PC-3 (cell line): ENCODE measurements around the gene UBE2E1.

ENCODE experiments used
- EZH2 ChIP-seq: fragments of 300-600 bp; sonication (generic); IDR thresholded peaks from one replicate; pipeline ENCODE4 v1.6.1; 2017; ENCODE audit warnings: antibody characterized with exemption, mild to moderate bottlenecking, low read length; ENCODE audit not compliant: unreplicated experiment
- TF ChIP-seq, protein P1 (sequence below): fragments of 300-600 bp; sonication (generic); conservative IDR thresholded peaks from 2 replicates; pipeline ENCODE4 v1.5.1; 2017; ENCODE audit warnings: antibody characterized with exemption, low read depth, mild to moderate bottlenecking, low read length

DNA sequence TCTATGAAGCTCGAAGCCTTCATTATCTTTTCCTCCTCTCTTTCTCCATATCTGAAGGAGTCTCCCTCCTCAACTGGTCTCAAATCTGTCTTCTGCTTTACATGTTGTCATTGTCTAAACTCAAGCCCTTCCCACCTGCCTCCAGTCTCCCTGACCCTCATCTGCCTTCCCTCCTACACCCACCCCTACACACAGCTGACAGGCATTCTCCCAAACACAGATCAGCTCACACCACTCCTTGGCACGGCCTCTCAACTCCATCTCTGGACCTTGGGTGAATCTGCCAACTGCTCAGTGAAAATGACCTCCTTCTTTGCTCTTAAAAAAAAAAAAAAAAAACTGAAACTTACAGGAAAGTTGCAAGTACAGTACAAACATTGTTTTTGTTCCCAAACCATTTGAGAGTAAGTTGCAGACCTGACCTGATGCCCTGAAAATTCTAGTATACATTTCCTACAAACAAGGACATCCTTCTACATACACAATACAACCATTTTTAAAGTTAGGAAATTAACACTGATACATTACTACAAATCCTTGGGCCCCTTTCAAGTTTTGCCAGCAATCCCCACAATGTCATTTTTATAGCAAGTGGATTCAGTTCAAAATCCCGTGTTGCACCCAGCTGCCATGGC is 49.4 kb upstream of the UBE2E1 start:
- TF ChIP-seq, protein P1, sequence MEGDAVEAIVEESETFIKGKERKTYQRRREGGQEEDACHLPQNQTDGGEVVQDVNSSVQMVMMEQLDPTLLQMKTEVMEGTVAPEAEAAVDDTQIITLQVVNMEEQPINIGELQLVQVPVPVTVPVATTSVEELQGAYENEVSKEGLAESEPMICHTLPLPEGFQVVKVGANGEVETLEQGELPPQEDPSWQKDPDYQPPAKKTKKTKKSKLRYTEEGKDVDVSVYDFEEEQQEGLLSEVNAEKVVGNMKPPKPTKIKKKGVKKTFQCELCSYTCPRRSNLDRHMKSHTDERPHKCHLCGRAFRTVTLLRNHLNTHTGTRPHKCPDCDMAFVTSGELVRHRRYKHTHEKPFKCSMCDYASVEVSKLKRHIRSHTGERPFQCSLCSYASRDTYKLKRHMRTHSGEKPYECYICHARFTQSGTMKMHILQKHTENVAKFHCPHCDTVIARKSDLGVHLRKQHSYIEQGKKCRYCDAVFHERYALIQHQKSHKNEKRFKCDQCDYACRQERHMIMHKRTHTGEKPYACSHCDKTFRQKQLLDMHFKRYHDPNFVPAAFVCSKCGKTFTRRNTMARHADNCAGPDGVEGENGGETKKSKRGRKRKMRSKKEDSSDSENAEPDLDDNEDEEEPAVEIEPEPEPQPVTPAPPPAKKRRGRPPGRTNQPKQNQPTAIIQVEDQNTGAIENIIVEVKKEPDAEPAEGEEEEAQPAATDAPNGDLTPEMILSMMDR, result no peak
- no peak for TF ChIP-seq EZH2
